Fibroblast of skin of left quadriceps (primary cell): ENCODE results near the gene FANK1.
A peak's percentile ranks its signal among the peaks of the same experiment; 100 is the strongest.
"Not testable (repeated sequence)": the region's sequence is repeated elsewhere in the genome, so short reads cannot be mapped to it uniquely, and the experiment has no call there.

ENCODE experiments used
- DNase-seq, 2 experiments: peaks; one replicate each; pipeline ENCODE4 v3.0.0-alpha.2; 2013; ENCODE audit warnings: low read depth in 2 of 2

Gene FANK1

DNA sequence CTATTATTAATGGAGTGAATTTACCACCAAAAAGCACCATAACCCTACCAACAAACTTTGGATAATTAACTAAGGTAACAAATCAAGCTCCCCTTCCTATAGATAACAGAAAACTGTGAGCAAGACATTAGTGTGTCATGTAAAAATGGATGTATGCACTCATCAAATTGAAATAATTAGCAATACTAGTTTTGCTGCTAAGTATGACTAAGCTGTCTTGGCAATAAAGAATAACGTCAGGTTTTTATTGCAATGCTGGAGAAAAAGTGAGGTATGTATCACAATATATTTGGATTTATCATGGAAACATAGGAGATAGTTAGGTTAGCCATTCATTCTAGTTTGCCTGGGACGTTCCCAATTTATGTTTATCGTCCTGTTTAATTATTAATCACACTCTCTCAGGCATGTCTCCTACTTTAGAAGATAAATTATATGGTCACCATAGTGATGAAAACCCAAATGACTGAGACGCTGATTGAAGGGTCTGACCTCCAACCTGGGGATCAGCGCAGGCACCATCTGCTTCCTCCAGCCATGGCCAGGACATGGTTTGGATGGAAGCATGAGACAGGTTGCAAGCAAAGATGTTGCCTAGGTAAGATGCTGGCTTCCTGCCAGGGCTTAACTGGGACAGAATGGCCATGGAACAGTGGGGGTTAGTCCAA is 125.6 kb downstream of the FANK1 start:
- DNase-seq: no peak

GRCh38 chr10:126022841-126023240 is 126.5 kb downstream of the FANK1 start:
- no peak for DNase-seq

- DNase-seq: no peak
Observed at GRCh38 chr10:126027692-126028091, 131.3 kb downstream of the FANK1 start.

DNA sequence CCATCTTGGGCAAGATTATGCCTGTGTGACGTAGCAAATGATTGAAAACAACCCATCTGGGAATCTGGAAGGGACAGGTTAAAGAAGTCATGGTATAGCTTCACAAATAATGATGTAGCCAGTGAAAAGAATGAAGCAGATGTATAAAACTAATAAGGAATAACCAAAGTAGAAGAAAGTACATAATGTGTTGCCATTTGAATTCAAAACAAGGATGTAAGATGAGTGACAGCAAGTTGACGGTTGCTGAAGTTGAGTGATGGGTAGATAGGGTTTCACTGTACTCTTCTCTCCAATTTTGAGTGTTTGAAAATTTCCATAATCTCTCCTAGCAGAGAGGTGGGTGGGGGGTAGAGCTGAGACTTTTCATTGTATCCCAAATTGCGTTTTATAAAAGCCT is 133.6 kb downstream of the FANK1 start:
- no peak for DNase-seq

DNA sequence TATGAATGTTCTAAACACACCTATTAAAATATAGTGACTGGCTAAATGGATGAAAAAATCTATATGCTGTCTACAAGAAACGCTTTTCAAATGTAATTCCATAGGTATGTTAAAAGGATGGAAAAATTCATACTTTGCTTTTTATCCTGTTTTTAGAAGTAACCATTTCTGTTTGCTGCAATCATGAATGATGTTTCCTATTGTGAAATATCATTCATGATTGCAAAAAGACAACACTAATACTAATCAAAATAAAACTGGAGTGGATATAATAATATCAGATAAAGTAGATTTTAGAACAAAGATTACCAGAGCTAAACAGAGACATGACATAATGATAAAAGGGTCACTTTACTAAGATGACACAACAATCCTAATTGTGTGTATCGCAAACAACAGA is 138.2 kb downstream of the FANK1 start:
- no peak for DNase-seq

DNA sequence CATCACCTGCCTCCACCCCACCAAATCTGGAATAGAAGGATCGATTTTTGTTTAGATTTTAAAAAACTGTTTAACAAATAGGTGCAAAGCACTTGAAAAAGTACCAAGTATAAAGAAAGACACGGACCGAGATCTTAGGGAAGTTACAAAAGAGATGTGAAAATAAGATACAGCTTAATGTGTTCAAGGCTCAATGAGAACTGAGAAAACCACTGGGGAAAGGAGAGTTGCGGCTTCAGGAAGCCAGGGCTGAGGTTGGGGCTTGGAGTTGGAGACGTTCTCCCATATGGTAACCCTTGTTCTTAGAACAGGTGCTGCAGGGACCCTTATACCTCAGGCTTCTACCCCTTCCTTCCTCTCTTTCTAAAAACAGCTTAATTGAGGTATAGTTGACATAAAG is 140.2 kb downstream of the FANK1 start:
- no peak for DNase-seq

DNA sequence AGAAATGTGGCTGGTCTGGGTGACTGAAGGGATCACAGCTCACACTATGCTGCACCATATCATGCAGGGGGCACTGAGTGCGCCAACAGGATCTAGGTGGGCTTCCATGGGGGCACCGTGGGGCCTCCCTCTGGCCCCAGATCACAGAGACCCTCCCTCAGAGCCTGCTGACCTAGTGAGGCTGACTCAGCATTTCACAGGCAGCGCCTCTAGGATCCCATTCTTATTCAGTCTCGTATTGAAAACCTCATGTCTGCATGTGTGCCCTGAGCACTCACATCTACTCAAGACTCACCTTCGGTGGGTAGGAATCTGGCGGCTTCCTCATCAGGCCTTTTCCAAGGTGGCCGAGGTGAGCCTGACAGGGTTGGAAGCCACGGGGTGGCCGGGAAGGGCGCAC is 141.6 kb downstream of the FANK1 start:
- no peak for DNase-seq

DNA sequence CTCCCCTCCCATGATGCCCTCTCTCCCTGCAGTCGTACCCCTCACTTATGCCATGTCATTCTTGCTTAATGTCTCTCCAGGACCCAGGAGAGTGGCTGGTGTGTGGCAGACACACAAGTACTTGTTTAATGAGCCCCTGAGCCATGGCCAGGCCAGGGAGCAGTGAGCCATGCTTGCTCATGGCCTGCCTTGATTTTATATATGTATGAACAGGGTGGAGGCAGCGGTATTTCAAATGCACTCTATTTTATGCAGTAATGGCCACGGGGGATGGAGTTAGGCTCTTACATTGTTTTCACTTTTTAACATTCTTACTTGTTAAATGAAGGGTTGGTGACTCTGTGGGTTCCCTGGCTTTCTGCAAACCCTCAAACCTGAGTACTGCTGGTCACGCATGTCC is 144.8 kb downstream of the FANK1 start:
- DNase-seq: no peak

DNA sequence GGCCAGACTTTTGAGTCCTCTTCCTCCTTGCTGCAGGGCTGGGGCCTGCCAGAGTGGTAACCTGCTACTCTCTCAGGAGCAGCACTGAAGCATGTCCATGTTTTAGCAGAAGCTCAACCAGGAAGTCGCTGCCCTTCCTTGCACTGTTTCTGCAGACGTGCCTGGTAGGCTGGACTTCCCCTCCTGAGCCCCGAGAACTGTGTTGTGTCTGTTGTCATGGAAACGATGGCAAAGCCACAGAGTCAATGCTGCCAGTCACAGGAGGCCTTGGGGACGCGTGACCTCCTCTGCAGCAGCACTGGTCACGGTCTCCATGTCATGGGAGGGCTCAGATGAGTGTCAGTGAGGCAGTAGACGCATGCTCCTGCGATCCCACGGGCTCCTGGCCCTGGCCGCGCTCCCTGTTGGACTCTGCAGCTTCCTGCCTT is 145.5 kb downstream of the FANK1 start:
- DNase-seq: no peak

- DNase-seq: no peak
Observed at GRCh38 chr10:126042354-126042753, 146.0 kb downstream of the FANK1 start.

- no peak for DNase-seq
Observed at GRCh38 chr10:126042906-126043305, 146.5 kb downstream of the FANK1 start.

GRCh38 chr10:126043389-126043788 is 147.0 kb downstream of the FANK1 start:
- DNase-seq: no peak

DNA sequence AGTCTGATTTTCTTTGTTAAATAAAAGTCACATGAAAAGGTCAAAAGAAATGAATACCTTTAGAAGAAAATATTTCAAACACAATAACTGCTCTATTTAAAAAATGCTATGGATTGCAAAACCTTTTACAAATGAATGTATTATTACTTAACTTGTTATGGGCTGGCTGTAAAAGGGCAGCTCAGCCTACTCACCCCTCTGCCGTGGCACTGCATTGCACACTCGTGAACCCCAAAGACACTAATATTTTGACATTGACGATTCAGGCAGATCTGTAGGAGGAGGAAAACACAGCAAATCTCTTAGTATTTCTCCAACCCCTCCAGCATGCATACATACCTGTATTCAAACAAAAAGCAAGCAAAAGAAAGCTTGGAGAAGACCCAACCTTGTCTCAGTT is 149.5 kb downstream of the FANK1 start:
- DNase-seq: no peak

GRCh38 chr10:126046831-126047230 is 150.5 kb downstream of the FANK1 start:
- DNase-seq: no peak

DNA sequence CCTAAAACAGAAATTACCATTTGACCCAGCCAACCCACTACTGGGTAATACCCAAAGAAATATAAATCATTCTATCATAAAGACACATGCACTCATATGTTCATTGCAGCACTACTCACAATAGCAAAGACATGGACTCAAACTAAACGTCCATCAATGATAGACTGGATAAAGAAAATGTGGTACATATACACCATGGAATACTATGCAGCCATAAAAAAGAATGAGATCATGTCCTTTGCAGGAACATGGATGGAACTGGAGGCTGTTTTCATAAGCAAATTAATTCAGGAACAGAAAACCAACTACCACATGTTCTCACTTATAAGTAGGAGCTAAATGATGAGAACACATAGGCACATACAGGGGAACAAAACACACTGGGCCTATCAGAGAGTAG is 151.4 kb downstream of the FANK1 start:
- DNase-seq: not testable (repeated sequence)

DNA sequence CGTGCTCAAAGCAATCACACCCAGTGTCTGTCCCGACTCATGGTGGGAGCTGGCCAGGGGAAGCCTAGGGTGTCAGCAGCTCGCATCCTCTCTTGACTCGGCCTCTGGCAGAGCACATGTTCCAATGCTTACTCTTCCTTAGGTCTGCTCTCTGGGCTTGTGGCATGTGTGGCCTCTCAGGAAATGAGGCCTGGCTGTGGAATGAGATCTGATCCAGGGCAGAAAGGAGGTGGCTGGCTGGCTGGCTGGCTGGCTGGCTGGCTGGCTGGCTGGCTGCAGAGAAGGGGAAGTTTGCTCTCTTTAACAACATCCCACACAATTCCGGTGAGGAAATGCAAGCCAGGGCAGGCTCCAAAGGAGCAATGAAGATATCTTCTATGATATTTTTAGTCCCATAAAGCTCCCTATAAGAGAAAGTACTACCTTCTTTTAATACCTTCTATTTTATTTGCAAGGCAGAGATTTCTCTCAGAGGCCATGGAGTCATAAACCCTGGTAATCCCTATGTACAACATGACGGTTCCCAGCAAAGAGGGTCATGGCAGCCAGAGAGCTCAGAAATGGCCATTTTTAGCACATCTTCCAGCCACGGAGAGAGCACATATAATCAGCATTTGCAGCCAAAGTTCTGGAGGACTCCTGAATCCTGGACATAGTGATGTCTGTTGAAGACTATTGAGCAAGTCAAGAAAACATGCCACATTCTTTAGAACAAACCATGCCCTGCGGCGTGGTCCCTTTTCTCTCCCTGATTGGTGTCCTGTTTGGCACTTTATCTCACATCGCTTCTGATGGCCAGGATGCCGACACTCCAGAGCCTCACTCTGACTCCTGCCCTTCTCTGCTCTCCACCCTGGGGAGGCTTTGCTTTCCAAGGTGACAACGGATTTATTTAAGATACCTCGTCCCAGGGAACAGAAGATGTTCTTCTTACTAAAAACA is 153.7 kb downstream of the FANK1 start:
- DNase-seq: peak in 1 of 2 experiments; percentile 28

DNA sequence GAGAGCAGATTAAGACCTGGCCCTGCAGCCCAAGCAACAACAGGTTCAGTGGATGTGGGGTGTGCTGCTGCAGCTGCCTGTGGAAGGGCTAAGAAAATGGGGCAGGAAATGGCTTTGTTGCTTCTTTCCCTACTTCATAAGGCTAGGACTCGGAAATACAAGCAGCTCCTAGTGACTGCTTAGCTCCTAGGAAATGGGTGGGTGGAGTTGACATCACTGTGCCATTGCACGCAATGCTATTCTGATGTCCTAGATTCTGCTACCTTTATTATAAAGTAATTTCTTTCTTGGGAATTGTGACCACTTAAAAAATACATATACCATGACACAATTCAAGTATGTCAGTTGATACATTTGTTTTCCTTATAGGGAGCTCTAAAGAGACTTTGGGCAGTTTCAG is 155.8 kb downstream of the FANK1 start:
- no peak for DNase-seq

DNA sequence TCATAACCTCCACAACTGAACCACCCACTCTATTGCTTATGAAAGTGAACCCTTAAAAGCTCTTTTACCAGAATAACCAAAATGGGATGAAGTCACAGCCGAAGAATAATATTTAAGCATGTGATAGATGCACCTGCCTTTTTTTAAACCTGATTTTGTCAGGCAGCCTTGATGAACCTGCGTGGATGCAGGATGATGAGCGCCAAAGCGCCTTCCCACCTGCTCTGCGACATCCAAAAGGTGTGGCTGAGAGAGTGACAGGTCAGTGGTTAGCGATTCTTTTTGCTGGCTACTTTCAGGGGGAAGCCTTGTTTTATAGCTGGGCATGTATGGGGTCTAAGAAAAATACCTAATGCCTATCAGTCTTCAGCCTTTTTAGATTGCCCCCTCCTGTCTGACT is 157.8 kb downstream of the FANK1 start:
- DNase-seq: no peak

- DNase-seq: no peak
Observed at GRCh38 chr10:126057494-126057893, 161.1 kb downstream of the FANK1 start.

- DNase-seq: no peak
Observed at GRCh38 chr10:126058104-126058503, 161.7 kb downstream of the FANK1 start.

GRCh38 chr10:126058507-126058906 is 162.1 kb downstream of the FANK1 start:
- no peak for DNase-seq
